ENCODE measurements around the gene WWOX.

DNA sequence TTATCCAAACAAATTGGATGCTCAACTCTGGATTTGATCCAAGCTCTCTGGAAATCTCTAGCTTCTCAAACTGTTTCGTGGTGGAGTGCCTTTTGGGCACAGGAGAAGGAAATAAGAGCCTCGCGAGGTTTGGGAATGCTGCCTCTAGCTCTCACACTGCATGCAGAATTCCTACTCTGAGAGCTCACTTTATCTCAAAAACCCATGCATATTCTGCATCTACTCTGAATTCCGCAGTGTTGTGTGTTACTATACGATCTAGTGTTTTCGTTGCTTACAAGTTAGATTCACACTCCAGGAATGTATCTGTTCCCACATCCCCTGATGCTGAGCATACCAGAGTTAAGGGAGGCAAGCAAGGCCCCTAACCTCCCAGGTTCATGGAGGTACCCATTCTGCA, 462.7 kb downstream of the WWOX start:
- TF ChIP-seq TCF4 (CRISPR knock-in tag; IDR thresholded peaks at IDR 0.05; ENCODE audit: borderline replicate concordance) = no peak
- TF ChIP-seq PPARA (CRISPR knock-in tag; IDR thresholded peaks at IDR 0.05; ENCODE audit: borderline replicate concordance) = no peak
- TF ChIP-seq ZNF565 (CRISPR knock-in tag; conservative IDR thresholded peaks at IDR 0.05; ENCODE audit: low read depth) = no peak
- TF ChIP-seq, protein P1, sequence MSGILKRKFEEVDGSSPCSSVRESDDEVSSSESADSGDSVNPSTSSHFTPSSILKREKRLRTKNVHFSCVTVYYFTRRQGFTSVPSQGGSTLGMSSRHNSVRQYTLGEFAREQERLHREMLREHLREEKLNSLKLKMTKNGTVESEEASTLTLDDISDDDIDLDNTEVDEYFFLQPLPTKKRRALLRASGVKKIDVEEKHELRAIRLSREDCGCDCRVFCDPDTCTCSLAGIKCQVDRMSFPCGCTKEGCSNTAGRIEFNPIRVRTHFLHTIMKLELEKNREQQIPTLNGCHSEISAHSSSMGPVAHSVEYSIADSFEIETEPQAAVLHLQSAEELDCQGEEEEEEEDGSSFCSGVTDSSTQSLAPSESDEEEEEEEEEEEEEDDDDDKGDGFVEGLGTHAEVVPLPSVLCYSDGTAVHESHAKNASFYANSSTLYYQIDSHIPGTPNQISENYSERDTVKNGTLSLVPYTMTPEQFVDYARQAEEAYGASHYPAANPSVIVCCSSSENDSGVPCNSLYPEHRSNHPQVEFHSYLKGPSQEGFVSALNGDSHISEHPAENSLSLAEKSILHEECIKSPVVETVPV (CRISPR knock-in tag; IDR thresholded peaks at IDR 0.05) = no peak
- no peak for TF ChIP-seq ISL1 (CRISPR knock-in tag; IDR thresholded peaks at IDR 0.05)
- TF ChIP-seq GLIS3 (CRISPR knock-in tag; IDR thresholded peaks at IDR 0.05) = no peak
- TF ChIP-seq, protein P2, sequence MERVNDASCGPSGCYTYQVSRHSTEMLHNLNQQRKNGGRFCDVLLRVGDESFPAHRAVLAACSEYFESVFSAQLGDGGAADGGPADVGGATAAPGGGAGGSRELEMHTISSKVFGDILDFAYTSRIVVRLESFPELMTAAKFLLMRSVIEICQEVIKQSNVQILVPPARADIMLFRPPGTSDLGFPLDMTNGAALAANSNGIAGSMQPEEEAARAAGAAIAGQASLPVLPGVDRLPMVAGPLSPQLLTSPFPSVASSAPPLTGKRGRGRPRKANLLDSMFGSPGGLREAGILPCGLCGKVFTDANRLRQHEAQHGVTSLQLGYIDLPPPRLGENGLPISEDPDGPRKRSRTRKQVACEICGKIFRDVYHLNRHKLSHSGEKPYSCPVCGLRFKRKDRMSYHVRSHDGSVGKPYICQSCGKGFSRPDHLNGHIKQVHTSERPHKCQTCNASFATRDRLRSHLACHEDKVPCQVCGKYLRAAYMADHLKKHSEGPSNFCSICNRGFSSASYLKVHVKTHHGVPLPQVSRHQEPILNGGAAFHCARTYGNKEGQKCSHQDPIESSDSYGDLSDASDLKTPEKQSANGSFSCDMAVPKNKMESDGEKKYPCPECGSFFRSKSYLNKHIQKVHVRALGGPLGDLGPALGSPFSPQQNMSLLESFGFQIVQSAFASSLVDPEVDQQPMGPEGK (CRISPR knock-in tag; IDR thresholded peaks at IDR 0.05; ENCODE audit: borderline replicate concordance) = no peak
- TF ChIP-seq, protein P3, sequence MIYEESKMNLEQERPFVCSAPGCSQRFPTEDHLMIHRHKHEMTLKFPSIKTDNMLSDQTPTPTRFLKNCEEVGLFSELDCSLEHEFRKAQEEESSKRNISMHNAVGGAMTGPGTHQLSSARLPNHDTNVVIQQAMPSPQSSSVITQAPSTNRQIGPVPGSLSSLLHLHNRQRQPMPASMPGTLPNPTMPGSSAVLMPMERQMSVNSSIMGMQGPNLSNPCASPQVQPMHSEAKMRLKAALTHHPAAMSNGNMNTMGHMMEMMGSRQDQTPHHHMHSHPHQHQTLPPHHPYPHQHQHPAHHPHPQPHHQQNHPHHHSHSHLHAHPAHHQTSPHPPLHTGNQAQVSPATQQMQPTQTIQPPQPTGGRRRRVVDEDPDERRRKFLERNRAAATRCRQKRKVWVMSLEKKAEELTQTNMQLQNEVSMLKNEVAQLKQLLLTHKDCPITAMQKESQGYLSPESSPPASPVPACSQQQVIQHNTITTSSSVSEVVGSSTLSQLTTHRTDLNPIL (CRISPR knock-in tag; IDR thresholded peaks at IDR 0.05; ENCODE audit: low read depth) = no peak
- no peak for TF ChIP-seq ZFP3 (CRISPR knock-in tag; IDR thresholded peaks at IDR 0.05)
- no peak for TF ChIP-seq ZC3H10 (CRISPR knock-in tag; IDR thresholded peaks at IDR 0.05)
- no peak for TF ChIP-seq RARB (CRISPR knock-in tag; IDR thresholded peaks at IDR 0.05)
- no peak for TF ChIP-seq SNAI2 (CRISPR knock-in tag; IDR thresholded peaks at IDR 0.05)
- TF ChIP-seq BACH2 (CRISPR knock-in tag; IDR thresholded peaks at IDR 0.05; ENCODE audit: borderline replicate concordance) = no peak
- TF ChIP-seq OSR1 (CRISPR knock-in tag; IDR thresholded peaks at IDR 0.05) = no peak

Measured in SK-N-SH treated with all-trans-retinoic acid at 6 μM for 48 hours (cell line).